ENCODE data around the gene LRG1.

DNA sequence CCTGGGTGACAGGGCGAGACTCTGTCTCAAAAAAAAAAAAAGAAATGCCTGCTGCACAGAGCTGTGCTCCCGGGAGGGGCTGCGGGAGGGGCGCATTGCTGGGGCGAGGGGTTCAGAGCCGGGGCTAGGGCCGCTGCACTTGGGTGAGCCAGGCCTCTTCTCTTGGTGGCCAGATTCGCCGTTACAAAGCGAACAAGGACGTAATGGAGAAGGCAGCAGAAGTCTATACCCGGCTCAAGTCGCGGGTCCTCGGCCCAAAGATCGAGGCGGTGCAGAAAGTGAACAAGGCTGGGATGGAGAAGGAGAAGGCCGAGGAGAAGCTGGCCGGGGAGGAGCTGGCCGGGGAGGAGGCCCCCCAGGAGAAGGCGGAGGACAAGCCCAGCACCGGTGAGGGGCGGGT, 40.5 kb downstream of the LRG1 start:
- TF ChIP-seq, protein P1, sequence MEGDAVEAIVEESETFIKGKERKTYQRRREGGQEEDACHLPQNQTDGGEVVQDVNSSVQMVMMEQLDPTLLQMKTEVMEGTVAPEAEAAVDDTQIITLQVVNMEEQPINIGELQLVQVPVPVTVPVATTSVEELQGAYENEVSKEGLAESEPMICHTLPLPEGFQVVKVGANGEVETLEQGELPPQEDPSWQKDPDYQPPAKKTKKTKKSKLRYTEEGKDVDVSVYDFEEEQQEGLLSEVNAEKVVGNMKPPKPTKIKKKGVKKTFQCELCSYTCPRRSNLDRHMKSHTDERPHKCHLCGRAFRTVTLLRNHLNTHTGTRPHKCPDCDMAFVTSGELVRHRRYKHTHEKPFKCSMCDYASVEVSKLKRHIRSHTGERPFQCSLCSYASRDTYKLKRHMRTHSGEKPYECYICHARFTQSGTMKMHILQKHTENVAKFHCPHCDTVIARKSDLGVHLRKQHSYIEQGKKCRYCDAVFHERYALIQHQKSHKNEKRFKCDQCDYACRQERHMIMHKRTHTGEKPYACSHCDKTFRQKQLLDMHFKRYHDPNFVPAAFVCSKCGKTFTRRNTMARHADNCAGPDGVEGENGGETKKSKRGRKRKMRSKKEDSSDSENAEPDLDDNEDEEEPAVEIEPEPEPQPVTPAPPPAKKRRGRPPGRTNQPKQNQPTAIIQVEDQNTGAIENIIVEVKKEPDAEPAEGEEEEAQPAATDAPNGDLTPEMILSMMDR (optimal IDR thresholded peaks at IDR 0.05 in 1 of 3, IDR thresholded peaks at IDR 0.05 in 1 of 3, conservative IDR thresholded peaks at IDR 0.05 in 1 of 3; ENCODE audit: extremely low read depth in 1 of 3, insufficient read depth in 2 of 3, low read length in 3 of 3) = no peak
- no peak for TF ChIP-seq EZH2 (IDR thresholded peaks at IDR 0.05; ENCODE audit: low read length)
